Endothelial cell of umbilical vein (primary cell): Measurements from ENCODE around the gene FAM171A2. TPM values are rescaled to one million over a fixed set of nuclear protein-coding genes. Genes with fewer than 3 reads are reported as not detected.

Experiments
- BruUV-seq: library from RNA; stranded (reverse); fragments of 400-500 nt; replicated peaks from 2 replicates; lab custom pipeline; 2021; lab: Mats Ljungman, UMichigan
- CTCF ChIA-PET: fragments of 300-600, 350-600 bp; sonication (Branson Sonifier 250); formaldehyde crosslinking; loops from one replicate; lab custom pipeline; 2021; ENCODE audit warnings: antibody characterized with exemption, inconsistent platforms; lab: Charles Lee
- POLR2A ChIA-PET: fragments of 300-600, 350-600 bp; sonication (Branson Sonifier 250); formaldehyde crosslinking; loops from one replicate; lab custom pipeline; 2021; ENCODE audit warnings: antibody characterized with exemption, inconsistent platforms; lab: Charles Lee
- DNase-seq: peaks from one replicate; pipeline ENCODE4 v3.0.0-alpha.2; 2011; ENCODE audit warnings: low read depth, low spot score
- FAIRE-seq: peaks from 2 replicates; lab custom pipeline; 2011; peaks lifted over from hg19 to GRCh38; lab: Jason Lieb, UNC
- H2AFZ ChIP-seq: 2 replicates; pipeline ENCODE4 v1.6.0; 2012; ENCODE audit warnings: low read depth, low read length, control low read depth, inconsistent platforms
- H3K27ac ChIP-seq: 2 replicates; pipeline ENCODE4 v1.5.1; 2011; ENCODE audit warnings: low read depth, mild to moderate bottlenecking, control low read depth, low read length, moderate library complexity; ENCODE audit not compliant: insufficient read depth
- H3K27me3 ChIP-seq, 2 experiments: 2 replicates each; pipeline versions ENCODE4 v1.6.0 to v1.6.1; 2011; ENCODE audit warnings: low read length in 2 of 2, mixed read lengths in 1 of 2; ENCODE audit not compliant: control insufficient read depth in 2 of 2, insufficient read depth in 2 of 2
- H3K36me3 ChIP-seq, 2 experiments: 2 replicates in 1 of 2; 3 replicates in 1 of 2; pipeline ENCODE4 v1.5.1; 2011; ENCODE audit warnings: low read length in 2 of 2, mild to moderate bottlenecking in 1 of 2, moderate library complexity in 1 of 2; ENCODE audit not compliant: control insufficient read depth in 2 of 2, insufficient read depth in 2 of 2; ENCODE audit errors: extremely low read depth in 1 of 2
- H3K4me1 ChIP-seq: 3 replicates; pipeline ENCODE4 v1.5.1; 2011; ENCODE audit warnings: mild to moderate bottlenecking, low read length; ENCODE audit not compliant: control insufficient read depth, insufficient read depth; ENCODE audit errors: extremely low read depth
- H3K4me2 ChIP-seq: 2 replicates; pipeline ENCODE4 v1.6.1; 2011; ENCODE audit warnings: low read length, control low read depth, mixed read lengths; ENCODE audit not compliant: insufficient read depth
- H3K4me3 ChIP-seq, 3 experiments: fragments of 200-600 bp in 1 of 3; sonication (generic), shearing (Covaris generic) in 1 of 3; replicated peaks in 1 of 3; 2 replicates each; pipeline ENCODE4 v1.5.1; 2011 to 2016; ENCODE audit warnings: control low read depth in 3 of 3, low read length in 3 of 3, mild to moderate bottlenecking in 2 of 3, inconsistent platforms in 1 of 3, low read depth in 1 of 3, moderate library complexity in 1 of 3; ENCODE audit not compliant: insufficient read depth in 1 of 3
- H3K79me2 ChIP-seq: 2 replicates; pipeline ENCODE4 v1.6.0; 2012; ENCODE audit warnings: low read length, inconsistent platforms; ENCODE audit not compliant: control insufficient read depth, insufficient read depth
- H3K9ac ChIP-seq: replicated peaks from 2 replicates; pipeline ENCODE3; 2011; ENCODE audit warnings: low read length, control low read depth; ENCODE audit not compliant: insufficient read depth; ENCODE audit errors: extremely low read depth
- H3K9me1 ChIP-seq: replicated peaks from 3 replicates; pipeline ENCODE4 v1.6.0; 2011; ENCODE audit warnings: mild to moderate bottlenecking, low read length; ENCODE audit not compliant: control insufficient read depth, insufficient read depth; ENCODE audit errors: extremely low read depth
- H3K9me3 ChIP-seq: replicated peaks from 2 replicates; pipeline ENCODE4 v1.5.1; 2012; ENCODE audit warnings: low read length, inconsistent platforms; ENCODE audit not compliant: control insufficient read depth, insufficient read depth
- H4K20me1 ChIP-seq: replicated peaks from 2 replicates; pipeline ENCODE3; 2011; ENCODE audit warnings: mild to moderate bottlenecking, low read length; ENCODE audit not compliant: control insufficient read depth, insufficient read depth; ENCODE audit errors: extremely low read depth
- EZH2 ChIP-seq: IDR thresholded peaks from 2 replicates; pipeline ENCODE4 v1.6.1; 2012; ENCODE audit warnings: borderline replicate concordance, low read depth, mild to moderate bottlenecking, moderate library complexity, low read length, inconsistent platforms; ENCODE audit not compliant: severe bottlenecking
- FOS ChIP-seq: IDR thresholded peaks from 2 replicates; pipeline ENCODE4 v1.6.1; 2011; ENCODE audit warnings: mild to moderate bottlenecking, low read length, moderate library complexity, borderline replicate concordance; ENCODE audit not compliant: insufficient read depth
- GATA2 ChIP-seq: IDR thresholded peaks from 2 replicates; pipeline ENCODE4 v1.7.0; 2011; ENCODE audit warnings: low read depth, mild to moderate bottlenecking, moderate library complexity, mixed read lengths, low read length; ENCODE audit not compliant: insufficient read length, insufficient read depth
- JUN ChIP-seq: IDR thresholded peaks from 2 replicates; pipeline ENCODE4 v1.6.1; 2011; ENCODE audit warnings: borderline replicate concordance, low read depth; ENCODE audit not compliant: insufficient read length, insufficient read depth
- MYC ChIP-seq: IDR thresholded peaks from one replicate; pipeline ENCODE4 v1.6.1; 2011; ENCODE audit warnings: mild to moderate bottlenecking, low read depth, low read length
- POLR2A ChIP-seq: IDR thresholded peaks from 2 replicates; pipeline ENCODE4 v1.6.1; 2012; ENCODE audit warnings: low read depth, mild to moderate bottlenecking, control low read depth, low read length
- POLR2AphosphoS5 ChIP-seq: IDR thresholded peaks from 2 replicates; pipeline ENCODE4 v1.6.1; 2012; ENCODE audit warnings: low read depth, mild to moderate bottlenecking, control low read depth, low read length, moderate library complexity; ENCODE audit not compliant: insufficient read depth
- dilution Hi-C: fragments of 300-500 bp; cut with MboI; formaldehyde crosslinking; loops from one replicate; pipeline ENCODE4 v1.15.0; 2019; ENCODE audit warnings: low sequenced_read_pairs; ENCODE audit not compliant: extremely low pct_ligation_motif_present
- intact Hi-C: fragments of 100-400 bp; cut with micrococcal nuclease; formaldehyde crosslinking; loops from one replicate; pipeline ENCODE4 v1.10.0; 2022
- polyA plus RNA-seq, 4 experiments: library from polyadenylated mRNA; depleted of rRNA in 3 of 4; stranded (reverse) in 3 of 4; unstranded in 1 of 4; fragments of >200 nt; gene quantifications; 2 replicates each; pipeline versions ENCODE4 v1.2.1 to v1.2.3, GENCODE V29; 2011 to 2012; ENCODE audit warnings: missing spikeins in 1 of 4
- total RNA-seq: library from RNA; stranded (reverse); gene quantifications from 2 replicates; pipeline ENCODE4 v1.2.3, GENCODE V29; 2021
- TF ChIP-seq, protein P1 (sequence below): IDR thresholded peaks from 2 replicates; pipeline ENCODE4 v1.6.1; 2011; ENCODE audit not compliant: insufficient read depth, insufficient read length
- TF ChIP-seq, protein P2 (sequence below), 2 donors: IDR thresholded peaks; 1 replicate in 1 of 2; 2 replicates in 1 of 2; pipeline ENCODE4 v1.5.1; 2011; ENCODE audit warnings: low read length in 2 of 2, mild to moderate bottlenecking in 2 of 2, moderate library complexity in 2 of 2, control low read depth in 1 of 2, inconsistent platforms in 1 of 2, low read depth in 1 of 2; ENCODE audit not compliant: insufficient read depth in 1 of 2; ENCODE audit errors: extremely low read depth in 1 of 2

FAM171A2 gene
- total and polyA plus RNA-seq, 2 donors (not counting 3 experiments of a cell fraction or from before 2014, with no cell fraction given): 11.3 to 13.4 TPM

DNA sequence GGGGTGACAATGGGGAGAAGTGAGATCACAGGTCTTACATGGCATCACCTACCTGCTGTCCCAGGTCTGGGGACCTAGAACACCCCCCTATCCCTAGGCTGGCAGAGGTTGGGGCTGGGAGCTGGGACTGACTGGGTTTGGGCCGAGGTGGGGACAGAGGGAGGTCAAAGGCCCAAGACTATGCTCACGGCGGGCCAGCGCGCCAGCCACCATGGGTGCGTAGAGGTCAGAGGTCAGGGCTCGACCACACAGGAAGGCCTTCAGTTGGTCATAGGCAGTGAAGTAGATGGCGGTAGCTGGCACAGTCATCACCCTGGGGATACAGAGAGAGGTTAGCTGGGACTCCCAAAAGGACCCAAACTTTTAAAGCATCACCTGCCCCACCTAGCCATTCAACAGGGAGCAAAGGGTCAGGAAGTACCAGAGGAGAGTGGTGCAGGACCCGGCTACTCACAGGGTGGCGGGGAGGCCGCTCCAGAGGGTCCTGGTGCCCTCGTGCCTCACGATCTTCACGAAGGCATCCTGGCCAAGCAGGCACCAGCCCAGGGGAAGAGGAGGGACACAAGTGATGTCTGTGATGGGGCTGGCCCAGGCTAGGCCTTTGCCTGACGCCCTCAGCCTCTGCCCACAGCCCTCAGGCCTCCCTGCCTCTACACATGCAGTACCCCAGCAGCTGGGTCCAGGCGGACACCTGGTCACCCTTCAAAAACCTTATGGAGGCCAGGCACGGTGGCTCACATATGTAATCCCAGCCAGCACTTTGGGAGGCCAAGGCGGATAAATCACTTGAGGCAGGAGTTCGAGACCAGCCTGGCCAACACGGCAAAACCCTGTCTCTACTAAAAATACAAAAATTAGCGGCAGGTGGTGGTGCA, 42.2 kb downstream of the FAM171A2 start:
- no peak for FAIRE-seq

DNA sequence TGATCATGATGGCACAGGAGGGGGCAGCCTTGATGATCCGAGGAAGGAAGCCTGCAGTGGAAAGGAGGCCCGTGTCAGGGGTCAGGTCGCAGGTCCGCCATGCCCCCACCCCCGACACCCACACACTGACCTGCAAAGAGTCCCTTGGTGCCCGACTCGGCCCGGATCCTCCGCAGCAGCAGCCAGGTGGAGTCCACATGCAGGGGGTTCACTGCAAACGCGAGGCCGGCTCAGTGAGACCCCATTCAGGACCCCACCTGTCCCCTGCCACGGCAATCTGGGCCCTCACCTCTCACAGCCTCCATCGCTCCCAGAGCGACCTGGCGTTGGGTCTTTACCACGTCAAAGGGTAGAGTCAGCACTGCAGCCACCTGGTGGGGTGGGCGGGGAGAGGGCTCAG, 43.6 kb downstream of the FAM171A2 start:
- H4K20me1 ChIP-seq: no peaks in the 10 kb centered on the region
- H3K9me1 ChIP-seq: no peaks in the 10 kb centered on the region
- no peak for DNase-seq
- peaks cover 3 to 26% of the 10 kb centered on the region in 2 experiments for H3K36me3 ChIP-seq
- BruUV-seq: no TSS peak
- H3K27ac ChIP-seq: no peak overlapping the region
- H3K9ac ChIP-seq: no peak overlapping the region
- H3K4me3 ChIP-seq: no peak overlapping the region
- H3K79me2 ChIP-seq: peaks cover 7% of the 10 kb centered on the region
- TF ChIP-seq JUN (no peak), EZH2 (no peak), POLR2A (no peak), POLR2AphosphoS5 (no peak), MYC (no peak), FOS (no peak), GATA2 (no peak)
- TF ChIP-seq, protein P1, sequence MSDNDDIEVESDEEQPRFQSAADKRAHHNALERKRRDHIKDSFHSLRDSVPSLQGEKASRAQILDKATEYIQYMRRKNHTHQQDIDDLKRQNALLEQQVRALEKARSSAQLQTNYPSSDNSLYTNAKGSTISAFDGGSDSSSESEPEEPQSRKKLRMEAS: no peak
- TF ChIP-seq, protein P2, sequence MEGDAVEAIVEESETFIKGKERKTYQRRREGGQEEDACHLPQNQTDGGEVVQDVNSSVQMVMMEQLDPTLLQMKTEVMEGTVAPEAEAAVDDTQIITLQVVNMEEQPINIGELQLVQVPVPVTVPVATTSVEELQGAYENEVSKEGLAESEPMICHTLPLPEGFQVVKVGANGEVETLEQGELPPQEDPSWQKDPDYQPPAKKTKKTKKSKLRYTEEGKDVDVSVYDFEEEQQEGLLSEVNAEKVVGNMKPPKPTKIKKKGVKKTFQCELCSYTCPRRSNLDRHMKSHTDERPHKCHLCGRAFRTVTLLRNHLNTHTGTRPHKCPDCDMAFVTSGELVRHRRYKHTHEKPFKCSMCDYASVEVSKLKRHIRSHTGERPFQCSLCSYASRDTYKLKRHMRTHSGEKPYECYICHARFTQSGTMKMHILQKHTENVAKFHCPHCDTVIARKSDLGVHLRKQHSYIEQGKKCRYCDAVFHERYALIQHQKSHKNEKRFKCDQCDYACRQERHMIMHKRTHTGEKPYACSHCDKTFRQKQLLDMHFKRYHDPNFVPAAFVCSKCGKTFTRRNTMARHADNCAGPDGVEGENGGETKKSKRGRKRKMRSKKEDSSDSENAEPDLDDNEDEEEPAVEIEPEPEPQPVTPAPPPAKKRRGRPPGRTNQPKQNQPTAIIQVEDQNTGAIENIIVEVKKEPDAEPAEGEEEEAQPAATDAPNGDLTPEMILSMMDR (IDR thresholded peaks at IDR 0.05; ENCODE audit: extremely low read depth in 1 of 2, insufficient read depth in 1 of 2, low read depth in 1 of 2, low read length in 2 of 2): no peak
- no peaks in the 10 kb centered on the region for H3K9me3 ChIP-seq
- H3K27me3 ChIP-seq: peaks cover 11 to 17% of the 10 kb centered on the region in 2 experiments
- FAIRE-seq: no peak
- H3K4me1 ChIP-seq: peaks cover 5% of the 10 kb centered on the region
- no peak overlapping the region for H3K4me2 ChIP-seq
- ChIA-PET POLR2A (interaction anchor here (0.7 kb wide), 1 partner anchor 11 kb away, joined by 3 read pairs; no protein-coding TSS in a partner anchor), CTCF (interaction anchor here (1.0 to 6.3 kb wide), 6 partner anchors 9 to 110 kb away, joined by 3 to 27 read pairs (median 4); partner anchors contain the start of gene RUNDC3A)
- intact Hi-C loops (no loop called here), dilution Hi-C loops (no loop called here)
- no peak overlapping the region for H2AFZ ChIP-seq

More for the DNA sequence above, 42.2 kb downstream of the FAM171A2 start:
- Histone ChIP-seq H4K20me1 (no peaks in the 10 kb centered on the region), H3K4me1 (peaks cover 9% of the 10 kb centered on the region), H3K9me3 (no peaks in the 10 kb centered on the region), H3K4me2 (no peak overlapping the region), H2AFZ (no peak overlapping the region), H3K79me2 (peaks cover 7% of the 10 kb centered on the region), H3K9me1 (no peaks in the 10 kb centered on the region), H3K27me3 (peaks cover 1 to 7% of the 10 kb centered on the region in 2 experiments), H3K4me3 (no peak overlapping the region), H3K27ac (no peak overlapping the region), H3K36me3 (peaks cover 3 to 26% of the 10 kb centered on the region in 2 experiments), H3K9ac (no peak overlapping the region)
- dilution Hi-C loops (no loop called here), intact Hi-C loops (no loop called here)
- TF ChIP-seq FOS: no peak
- TF ChIP-seq JUN: no peak
- no TSS peak for BruUV-seq
- ChIA-PET POLR2A (interaction anchor here (0.6 kb wide), 1 partner anchor 321 kb away, joined by 4 read pairs; no protein-coding TSS in a partner anchor), CTCF (interaction anchor here (1.0 to 6.3 kb wide), 7 partner anchors 10 to 118 kb away, joined by 3 to 27 read pairs (median 3); no protein-coding TSS in a partner anchor)
- DNase-seq: no peak
